Spleen (tissue), 13 donors: Measurements from ENCODE around the gene PODXL2. TPM values are rescaled to one million over a fixed set of nuclear protein-coding genes. Genes with fewer than 3 reads are reported as not detected.

Experiments
- DNase-seq: peaks from one replicate; pipeline ENCODE4 v3.0.0-alpha.2; 2020
- H3K27ac ChIP-seq, 8 donors: fragments of 200-600 bp; sonication (generic) in 7 of 8; 1 replicate in 4 of 8; 2 replicates in 4 of 8; pipeline versions ENCODE4 v1.5.0 to v1.8.0; 2016 to 2021; ENCODE audit warnings: inconsistent platforms in 4 of 8, mild to moderate bottlenecking in 4 of 8, moderate library complexity in 1 of 8
- H3K27me3 ChIP-seq, 7 donors: fragments of 200-600 bp; sonication (generic) in 6 of 7; replicated peaks in 1 of 7; 1 replicate in 4 of 7; 2 replicates in 3 of 7; pipeline versions ENCODE4 v1.5.0 to v1.8.0; 2016 to 2021; ENCODE audit warnings: inconsistent platforms in 3 of 7, mild to moderate bottlenecking in 1 of 7
- H3K36me3 ChIP-seq, 6 donors: fragments of 200-600 bp; sonication (generic) in 5 of 6; 1 replicate in 4 of 6; 2 replicates in 2 of 6; pipeline versions ENCODE4 v1.5.0 to v1.8.0; 2016 to 2021; ENCODE audit warnings: inconsistent platforms in 2 of 6
- H3K4me1 ChIP-seq, 6 donors: fragments of 200-600 bp; sonication (generic) in 5 of 6; 1 replicate in 3 of 6; 2 replicates in 3 of 6; pipeline versions ENCODE4 v1.5.0 to v1.8.0; 2016 to 2021; ENCODE audit warnings: inconsistent platforms in 3 of 6
- H3K4me3 ChIP-seq, 8 donors: fragments of 200-600 bp; sonication (generic) in 7 of 8; 1 replicate in 4 of 8; 2 replicates in 4 of 8; pipeline versions ENCODE4 v1.5.0 to v1.8.0; 2016 to 2021; ENCODE audit warnings: inconsistent platforms in 4 of 8, mild to moderate bottlenecking in 4 of 8, moderate library complexity in 2 of 8
- H3K9me3 ChIP-seq, 8 donors: fragments of 200-600 bp; sonication (generic) in 7 of 8; 1 replicate in 4 of 8; 2 replicates in 4 of 8; pipeline versions ENCODE4 v1.5.0 to v1.8.0; 2016 to 2021; ENCODE audit warnings: inconsistent platforms in 4 of 8
- CTCF ChIP-seq, 11 experiments: fragments of 200-600 bp in 7 of 11; fragments of 450-650 bp in 4 of 11; sonication (generic) in 4 of 11; IDR thresholded peaks in 8 of 11; conservative IDR thresholded peaks in 3 of 11; 1 replicate in 7 of 11; 2 replicates in 4 of 11; pipeline versions ENCODE4 v1.4.0 to v1.8.0; 2016 to 2021; ENCODE audit warnings: antibody characterized with exemption in 11 of 11, inconsistent platforms in 4 of 11, mild to moderate bottlenecking in 1 of 11
- POLR2A ChIP-seq, 3 donors: fragments of 450-650 bp; IDR thresholded peaks; one replicate each; pipeline ENCODE4 v1.5.1; 2017; ENCODE audit warnings: antibody characterized with exemption in 3 of 3, mild to moderate bottlenecking in 1 of 3
- POLR2AphosphoS5 ChIP-seq, 3 donors: sonication (generic); formaldehyde crosslinking; IDR thresholded peaks; one replicate each; pipeline ENCODE4 v1.5.1; 2017; ENCODE audit warnings: antibody characterized with exemption in 3 of 3
- WGBS, 5 donors: extraction: QIAGEN DNeasy Blood & Tissue Kit in 3 of 5; methylation state at CpG; one replicate each; pipeline versions ENCODE4 v1.1.5 to v1.1.7; 2013 to 2018; 5-methylcytosine and 5-hydroxymethylcytosine counted together
- intact Hi-C: fragments of 100-400 bp; cut with DNase I; formaldehyde crosslinking; loops from one replicate; pipeline ENCODE4 v1.15.0; 2023; ENCODE audit warnings: low total_unique reads
- long read RNA-seq, 2 donors: transcript quantifications; one replicate each; lab custom pipeline, GENCODE V29; 2026
- polyA plus RNA-seq, 3 donors: library from polyadenylated mRNA; stranded (reverse); fragments of 200-250 nt; gene quantifications; one replicate each; pipeline ENCODE4 v1.2.1, GENCODE V29; 2013
- total RNA-seq, 7 donors: library from RNA; depleted of rRNA in 3 of 7; stranded (reverse); fragments of >200 nt in 3 of 7; fragmentation: NEBNext Ultra II Directional in 4 of 7; extraction: Animal tissue kit (Norgen Biotek cat#: 25700) in 4 of 7; gene quantifications; one replicate each; pipeline versions ENCODE4 v1.1.0 to v1.2.1, GENCODE V29; 2016 to 2021
- donor health status: healthy with polysubstance abuse.
- donor health status: DM: no; HTN: no; CAD: no; lungs with moderate emphysema.
- donor health status: DM: no; HTN: no; CAD: no.
- donor health status: Bipolar disorder and iron deficiency.
- donor health status: healthy.
- donor health status: DM: no; HTN: no; CAD: no.
- donor health status: DM: yes; HTN: yes; CAD: no.

Gene PODXL2
- total RNA-seq (1 to 10 TPM in 6 of 7 donors, under 1 TPM in 1; 0.77 to 3.1 (median 2.5) TPM), polyA plus RNA-seq (1 to 10 TPM in 2 of 3 donors, under 1 TPM in 1; 0.87 to 2.7 (median 1.4) TPM)
- long read RNA-seq, donor 1, partial matches to known transcripts: 0 of 1 reads
- long read RNA-seq, donor 1, other reads (novel, unspliced or antisense): 0 of 1 reads
- long read RNA-seq, donor 2, partial matches to known transcripts: 0 of 3 reads
- long read RNA-seq, donor 2, other reads (novel, unspliced or antisense): 0 of 3 reads

- peak within 1 kb of the TSS; percentile 27 to 78 (median 50) for H3K4me3 ChIP-seq
- 5 to 25% (median 5%) methylated on average over 16 to 105 of the region's 105 CpGs for WGBS, 5 donors
- TF ChIP-seq POLR2AphosphoS5 (IDR thresholded peaks at IDR 0.05): peak in 1 of 3 donors; percentile 3
- no peak for TF ChIP-seq POLR2A (IDR thresholded peaks at IDR 0.05)
- DNase-seq: peak; percentile 84
- peaks cover 0 to 51% (median 8%) of the 10 kb centered on the region in 7 donors for H3K27me3 ChIP-seq
- no peaks in the 10 kb centered on the region for H3K9me3 ChIP-seq
- peaks cover 5 to 29% (median 15%) of the 10 kb centered on the region in 6 donors for H3K4me1 ChIP-seq
- H3K36me3 ChIP-seq: no peaks in the 10 kb centered on the region
- H3K27ac ChIP-seq: no peak within 1 kb of the TSS
- intact Hi-C loops: no loop called here
Measured at GRCh38 chr3:127628788-127629466, at the start of gene PODXL2. Gene PODXL2, plus strand, starts transcription at chr3:127629185. Its CDS starts 35 bp downstream, at chr3:127629220.

- TF ChIP-seq POLR2AphosphoS5 (IDR thresholded peaks at IDR 0.05): no peak
- TF ChIP-seq CTCF (IDR thresholded peaks at IDR 0.05 in 8 of 11, conservative IDR thresholded peaks at IDR 0.05 in 3 of 11): no peak
- TF ChIP-seq POLR2A (IDR thresholded peaks at IDR 0.05): no peak
- 74 to 79% (median 76%) methylated on average over 11 of the region's 11 CpGs for WGBS, 5 donors
- Histone ChIP-seq H3K27ac (no peak overlapping the region), H3K36me3 (peaks cover 0 to 74% (median 10%) of the 10 kb centered on the region in 6 donors), H3K4me1 (peaks cover under 1 to 31% (median 11%) of the 10 kb centered on the region in 6 donors), H3K27me3 (no peaks in the 10 kb centered on the region), H3K4me3 (no peak overlapping the region), H3K9me3 (no peaks in the 10 kb centered on the region)
- DNase-seq: no peak
- intact Hi-C loops: no loop called here
Measured at GRCh38 chr3:127580327-127581060, 48.5 kb upstream of the PODXL2 start.

- WGBS, 5 donors: 94 to 96% (median 95%) methylated on average over 6 of the region's 6 CpGs
- DNase-seq: no peak
- intact Hi-C loops: no loop called here
Measured at GRCh38 chr3:127584734-127585133, 44.3 kb upstream of the PODXL2 start.

More at GRCh38 chr3:127584734-127585133, 44.3 kb upstream of the PODXL2 start:
- Histone ChIP-seq H3K27me3 (no peaks in the 10 kb centered on the region), H3K9me3 (no peaks in the 10 kb centered on the region), H3K36me3 (peaks cover 0 to 44% (median 0%) of the 10 kb centered on the region in 6 donors), H3K27ac (no peak overlapping the region), H3K4me1 (peaks cover 10 to 68% (median 39%) of the 10 kb centered on the region in 6 donors), H3K4me3 (no peak overlapping the region)
- no peak for TF ChIP-seq POLR2AphosphoS5 (IDR thresholded peaks at IDR 0.05)
- TF ChIP-seq CTCF (IDR thresholded peaks at IDR 0.05 in 8 of 11, conservative IDR thresholded peaks at IDR 0.05 in 3 of 11): no peak
- TF ChIP-seq POLR2A (IDR thresholded peaks at IDR 0.05): no peak
